CD14-positive monocyte (primary cell): ENCODE measurements around the gene DOCK10. TPM values are rescaled to one million over a fixed set of nuclear protein-coding genes. Genes with fewer than 3 reads are reported as not detected.

Source experiments
- DNase-seq, 3 donors: peaks; one replicate each; pipeline ENCODE4 v3.0.0-alpha.2; 2011 to 2022
- H2AFZ ChIP-seq: 2 replicates; pipeline ENCODE4 v1.6.0; 2012; ENCODE audit warnings: mild to moderate bottlenecking, low read depth, low read length, inconsistent platforms; ENCODE audit not compliant: insufficient read depth, poor library complexity, severe bottlenecking
- H3K27ac ChIP-seq, 2 donors: 1 replicate in 1 of 2; 2 replicates in 1 of 2; pipeline ENCODE4 v1.5.1; 2012 to 2013; ENCODE audit warnings: low read length in 2 of 2, control low read depth in 1 of 2, inconsistent platforms in 1 of 2, low read depth in 1 of 2, mild to moderate bottlenecking in 1 of 2
- H3K27me3 ChIP-seq, 2 donors: one replicate each; pipeline versions ENCODE4 v1.6.0 to v1.6.1; 2011 to 2013; ENCODE audit warnings: low read length in 2 of 2; ENCODE audit not compliant: control insufficient read depth in 2 of 2, insufficient read depth in 2 of 2
- H3K36me3 ChIP-seq, 2 donors: replicated peaks in 1 of 2; 1 replicate in 1 of 2; 2 replicates in 1 of 2; pipeline versions ENCODE4 v1.5.1 to v1.6.1; 2012 to 2013; ENCODE audit warnings: low read length in 2 of 2, control low read depth in 1 of 2, inconsistent platforms in 1 of 2, mild to moderate bottlenecking in 1 of 2; ENCODE audit not compliant: insufficient read depth in 2 of 2, control insufficient read depth in 1 of 2
- H3K4me1 ChIP-seq, 2 donors: 1 replicate in 1 of 2; 2 replicates in 1 of 2; pipeline versions ENCODE4 v1.5.1 to v1.6.1; 2012 to 2013; ENCODE audit warnings: low read length in 2 of 2, control low read depth in 1 of 2, inconsistent platforms in 1 of 2, mild to moderate bottlenecking in 1 of 2, moderate library complexity in 1 of 2; ENCODE audit not compliant: insufficient read depth in 2 of 2, control insufficient read depth in 1 of 2
- H3K4me2 ChIP-seq: replicated peaks from 2 replicates; pipeline ENCODE3; 2012; ENCODE audit warnings: low read length, moderate library complexity, mild to moderate bottlenecking; ENCODE audit not compliant: poor library complexity, severe bottlenecking; ENCODE audit errors: extremely low read depth
- H3K4me3 ChIP-seq, 3 experiments: fragments of 200-600 bp in 1 of 3; sonication (generic) in 1 of 3; replicated peaks in 1 of 3; 1 replicate in 2 of 3; 2 replicates in 1 of 3; pipeline ENCODE4 v1.5.1; 2011 to 2013; ENCODE audit warnings: low read length in 3 of 3, mild to moderate bottlenecking in 3 of 3, control low read depth in 2 of 3, low read depth in 2 of 3, inconsistent platforms in 1 of 3, moderate library complexity in 1 of 3
- H3K79me2 ChIP-seq: 2 replicates; pipeline ENCODE4 v1.6.0; 2012; ENCODE audit warnings: mild to moderate bottlenecking, control low read depth, inconsistent platforms, low read length, moderate library complexity; ENCODE audit not compliant: insufficient read depth
- H3K9ac ChIP-seq: 2 replicates; pipeline ENCODE4 v1.6.0; 2017; ENCODE audit warnings: low read length, mild to moderate bottlenecking; ENCODE audit not compliant: insufficient read depth, poor library complexity, severe bottlenecking
- H3K9me3 ChIP-seq, 2 donors: replicated peaks in 1 of 2; 1 replicate in 1 of 2; 2 replicates in 1 of 2; pipeline versions ENCODE4 v1.5.1 to v1.6.1; 2012 to 2013; ENCODE audit warnings: low read length in 2 of 2, control low read depth in 1 of 2; ENCODE audit not compliant: control insufficient read depth in 1 of 2, insufficient read depth in 1 of 2
- H4K20me1 ChIP-seq: 2 replicates; pipeline ENCODE4 v1.6.0; 2012; ENCODE audit warnings: mild to moderate bottlenecking, low read length, control low read depth, moderate library complexity; ENCODE audit not compliant: insufficient read depth
- H3K27ac Mint-ChIP-seq, 7 donors: one replicate each; pipeline ENCODE4 v1.8.0; 2020; ENCODE audit warnings: mild to moderate bottlenecking in 7 of 7, mixed read lengths in 7 of 7, moderate library complexity in 6 of 7, inconsistent platforms in 2 of 7
- H3K27me3 Mint-ChIP-seq, 3 donors: one replicate each; pipeline ENCODE4 v1.8.0; 2021 to 2022; ENCODE audit warnings: low read depth in 3 of 3, mild to moderate bottlenecking in 3 of 3, mixed read lengths in 3 of 3, moderate library complexity in 3 of 3, inconsistent platforms in 1 of 3
- H3K36me3 Mint-ChIP-seq, 2 donors: one replicate each; pipeline ENCODE4 v1.8.0; 2020; ENCODE audit warnings: mixed read lengths in 2 of 2, inconsistent platforms in 1 of 2, mild to moderate bottlenecking in 1 of 2
- H3K4me1 Mint-ChIP-seq: one replicate; pipeline ENCODE4 v1.8.0; 2020; ENCODE audit warnings: mild to moderate bottlenecking, mixed read lengths
- H3K4me3 Mint-ChIP-seq, 2 donors: one replicate each; pipeline ENCODE4 v1.8.0; 2020; ENCODE audit warnings: mild to moderate bottlenecking in 2 of 2, mixed read lengths in 2 of 2, moderate library complexity in 1 of 2
- H3K9me3 Mint-ChIP-seq, 7 donors: one replicate each; pipeline ENCODE4 v1.8.0; 2020 to 2022; ENCODE audit warnings: mixed read lengths in 7 of 7, mild to moderate bottlenecking in 6 of 7, moderate library complexity in 6 of 7, inconsistent platforms in 2 of 7
- WGBS: methylation state at CpG from one replicate; pipeline ENCODE4 v1.1.5; 2013; ENCODE audit warnings: missing lambda C conversion rate; ENCODE audit not compliant: insufficient coverage; 5-methylcytosine and 5-hydroxymethylcytosine counted together
- intact Hi-C, 2 donors: fragments of 100-400 bp; cut with micrococcal nuclease; formaldehyde crosslinking; loops; one replicate each; pipeline versions ENCODE4 v1.15.0 to v1.15.1; 2023
- polyA plus RNA-seq, 3 donors: library from polyadenylated mRNA; depleted of rRNA in 1 of 3; unstranded in 2 of 3; stranded (reverse) in 1 of 3; fragments of 300-500 nt in 2 of 3; fragments of >200 nt in 1 of 3; fragmentation: Illumina TruSeq in 2 of 3; gene quantifications; 1 replicate in 2 of 3; 2 replicates in 1 of 3; pipeline ENCODE4 v1.2.3, GENCODE V29; 2012 to 2021
- TF ChIP-seq, protein P1 (sequence below): fragments of 200-600 bp; IDR thresholded peaks from one replicate; pipeline ENCODE4 v1.8.0; 2022; ENCODE audit warnings: antibody characterized with exemption, mild to moderate bottlenecking

The DOCK10 gene
- polyA plus RNA-seq, 3 donors: 9.5 to 30.9 (median 16.5) TPM

DNA sequence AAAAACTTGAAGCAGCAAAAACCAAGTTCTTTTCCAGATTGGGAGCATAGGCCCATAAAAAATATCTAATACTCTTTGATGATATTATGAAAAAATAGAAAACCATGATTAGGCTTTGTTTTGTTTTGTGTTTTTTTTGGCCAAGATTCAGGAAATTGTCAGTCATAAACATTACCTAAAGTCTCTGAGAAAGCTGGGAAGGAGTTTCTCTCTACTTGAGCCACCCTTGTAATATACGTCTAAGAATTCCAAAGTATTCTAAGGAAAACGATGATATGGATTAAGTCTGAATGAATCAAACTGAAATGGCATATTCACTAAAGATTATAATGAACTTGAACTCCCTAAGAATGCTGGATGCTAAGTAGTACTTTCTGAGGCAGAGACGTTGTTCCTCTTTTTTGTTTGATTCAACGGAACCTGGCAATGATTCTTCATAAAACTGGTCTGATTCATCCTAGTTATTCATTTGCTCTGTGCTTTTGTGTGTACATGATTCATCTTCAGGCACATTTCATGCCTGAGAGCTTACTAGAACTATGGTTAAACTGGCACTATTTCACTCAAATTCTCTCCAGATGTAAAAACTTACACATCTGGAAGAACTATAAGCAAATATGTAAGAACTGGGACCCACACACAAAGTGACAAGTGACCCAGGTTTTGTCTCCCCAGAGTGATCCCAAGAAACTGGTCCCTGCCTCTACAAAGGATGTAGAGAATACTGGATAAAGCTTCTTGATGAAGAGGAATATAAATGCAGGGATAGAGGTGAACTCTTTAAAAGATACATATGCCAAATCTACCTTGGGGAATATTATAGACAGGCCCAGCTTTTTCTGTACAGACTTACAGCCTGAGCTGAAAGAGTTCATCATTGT lies 159.7 kb downstream of the DOCK10 start:
- Histone ChIP-seq H3K9me3 (no peaks in the 10 kb centered on the region), H3K27ac (peak overlapping the region in 1 of 2 donors; percentile 76), H3K36me3 (peaks cover 17 to 45% of the 10 kb centered on the region in 2 donors), H2AFZ (no peak overlapping the region), H3K4me2 (no peak overlapping the region), H3K4me1 (peaks cover 55 to 60% of the 10 kb centered on the region in 2 donors), H3K79me2 (peaks cover 18% of the 10 kb centered on the region), H3K27me3 (no peaks in the 10 kb centered on the region), H4K20me1 (no peaks in the 10 kb centered on the region), H3K9ac (no peak overlapping the region), H3K4me3 (no peak overlapping the region)
- H3K4me1 Mint-ChIP-seq: peaks cover 51% of the 10 kb centered on the region
- peak overlapping the region; percentile 82 to 92 (median 88) for H3K27ac Mint-ChIP-seq
- intact Hi-C loops: loop anchor here in 1 of 2 donors (5.0 kb wide), 2 partner anchors 65 to 120 kb away; no protein-coding TSS in a partner anchor
- H3K4me3 Mint-ChIP-seq: no peak overlapping the region
- H3K36me3 Mint-ChIP-seq: peaks cover 40 to 44% of the 10 kb centered on the region in 2 donors
- no peaks in the 10 kb centered on the region for H3K27me3 Mint-ChIP-seq
- peak; percentile 78 to 93 (median 88) for DNase-seq
- TF ChIP-seq, protein P1, sequence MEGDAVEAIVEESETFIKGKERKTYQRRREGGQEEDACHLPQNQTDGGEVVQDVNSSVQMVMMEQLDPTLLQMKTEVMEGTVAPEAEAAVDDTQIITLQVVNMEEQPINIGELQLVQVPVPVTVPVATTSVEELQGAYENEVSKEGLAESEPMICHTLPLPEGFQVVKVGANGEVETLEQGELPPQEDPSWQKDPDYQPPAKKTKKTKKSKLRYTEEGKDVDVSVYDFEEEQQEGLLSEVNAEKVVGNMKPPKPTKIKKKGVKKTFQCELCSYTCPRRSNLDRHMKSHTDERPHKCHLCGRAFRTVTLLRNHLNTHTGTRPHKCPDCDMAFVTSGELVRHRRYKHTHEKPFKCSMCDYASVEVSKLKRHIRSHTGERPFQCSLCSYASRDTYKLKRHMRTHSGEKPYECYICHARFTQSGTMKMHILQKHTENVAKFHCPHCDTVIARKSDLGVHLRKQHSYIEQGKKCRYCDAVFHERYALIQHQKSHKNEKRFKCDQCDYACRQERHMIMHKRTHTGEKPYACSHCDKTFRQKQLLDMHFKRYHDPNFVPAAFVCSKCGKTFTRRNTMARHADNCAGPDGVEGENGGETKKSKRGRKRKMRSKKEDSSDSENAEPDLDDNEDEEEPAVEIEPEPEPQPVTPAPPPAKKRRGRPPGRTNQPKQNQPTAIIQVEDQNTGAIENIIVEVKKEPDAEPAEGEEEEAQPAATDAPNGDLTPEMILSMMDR: no peak
- no CpG with 5 or more reads among the region's 4 CpGs for WGBS
- no peaks in the 10 kb centered on the region for H3K9me3 Mint-ChIP-seq

GRCh38 chr2:224881846-224882245 lies 160.4 kb downstream of the DOCK10 start:
- H3K27me3 ChIP-seq: no peaks in the 10 kb centered on the region
- peak overlapping the region; percentile 82 to 92 (median 87) for H3K27ac Mint-ChIP-seq
- H3K4me1 Mint-ChIP-seq: peaks cover 52% of the 10 kb centered on the region
- no peak overlapping the region for H3K4me3 Mint-ChIP-seq
- H3K9me3 Mint-ChIP-seq: no peaks in the 10 kb centered on the region
- WGBS: 100% methylated on average over 1 of the region's 1 CpG
- no peak overlapping the region for H3K9ac ChIP-seq
- H2AFZ ChIP-seq: no peak overlapping the region
- H3K27me3 Mint-ChIP-seq: no peaks in the 10 kb centered on the region
- peaks cover 54 to 57% of the 10 kb centered on the region in 2 donors for H3K4me1 ChIP-seq
- peaks cover 12% of the 10 kb centered on the region for H3K79me2 ChIP-seq
- H3K27ac ChIP-seq: peak overlapping the region in 1 of 2 donors; percentile 76
- no peaks in the 10 kb centered on the region for H4K20me1 ChIP-seq
- peaks cover 46 to 48% of the 10 kb centered on the region in 2 donors for H3K36me3 Mint-ChIP-seq
- TF ChIP-seq, protein P1: no peak
- no peak overlapping the region for H3K4me2 ChIP-seq
- no peak overlapping the region for H3K4me3 ChIP-seq
- DNase-seq: peak in 2 of 3 donors; percentile 25 to 30
- no peaks in the 10 kb centered on the region for H3K9me3 ChIP-seq
- H3K36me3 ChIP-seq: peaks cover 17 to 51% of the 10 kb centered on the region in 2 donors
- intact Hi-C loops: loop anchor here in 1 of 2 donors (5.0 kb wide), 2 partner anchors 65 to 120 kb away; no protein-coding TSS in a partner anchor
